ENCODE results near the gene SGMS1.

DNA sequence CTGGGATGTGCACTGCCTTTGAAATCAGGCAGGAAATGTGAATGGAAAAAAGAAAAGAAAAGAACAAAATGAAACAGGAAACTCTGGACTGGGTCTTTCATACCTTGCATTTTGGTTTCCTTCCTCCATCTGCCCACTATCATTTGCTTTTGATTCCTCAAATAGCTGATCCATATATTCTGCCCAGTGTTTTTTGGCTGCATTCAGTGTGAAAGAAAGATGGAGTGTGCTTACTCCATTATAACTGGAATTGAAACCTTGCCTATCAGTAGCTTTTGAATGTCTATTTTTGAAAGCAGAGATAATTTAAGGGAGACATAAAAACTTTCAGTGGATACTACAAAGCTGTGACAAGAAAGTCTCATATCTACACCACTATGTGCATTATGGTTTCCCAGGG lies 308.3 kb downstream of the SGMS1 start:
- TF ChIP-seq, protein P1, sequence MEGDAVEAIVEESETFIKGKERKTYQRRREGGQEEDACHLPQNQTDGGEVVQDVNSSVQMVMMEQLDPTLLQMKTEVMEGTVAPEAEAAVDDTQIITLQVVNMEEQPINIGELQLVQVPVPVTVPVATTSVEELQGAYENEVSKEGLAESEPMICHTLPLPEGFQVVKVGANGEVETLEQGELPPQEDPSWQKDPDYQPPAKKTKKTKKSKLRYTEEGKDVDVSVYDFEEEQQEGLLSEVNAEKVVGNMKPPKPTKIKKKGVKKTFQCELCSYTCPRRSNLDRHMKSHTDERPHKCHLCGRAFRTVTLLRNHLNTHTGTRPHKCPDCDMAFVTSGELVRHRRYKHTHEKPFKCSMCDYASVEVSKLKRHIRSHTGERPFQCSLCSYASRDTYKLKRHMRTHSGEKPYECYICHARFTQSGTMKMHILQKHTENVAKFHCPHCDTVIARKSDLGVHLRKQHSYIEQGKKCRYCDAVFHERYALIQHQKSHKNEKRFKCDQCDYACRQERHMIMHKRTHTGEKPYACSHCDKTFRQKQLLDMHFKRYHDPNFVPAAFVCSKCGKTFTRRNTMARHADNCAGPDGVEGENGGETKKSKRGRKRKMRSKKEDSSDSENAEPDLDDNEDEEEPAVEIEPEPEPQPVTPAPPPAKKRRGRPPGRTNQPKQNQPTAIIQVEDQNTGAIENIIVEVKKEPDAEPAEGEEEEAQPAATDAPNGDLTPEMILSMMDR (conservative IDR thresholded peaks at IDR 0.05 in 1 of 2, IDR thresholded peaks at IDR 0.05 in 1 of 2; ENCODE audit: extremely low read depth in 1 of 2, insufficient read depth in 1 of 2, low read depth in 1 of 2, low read length in 2 of 2) = no peak
- no peak for TF ChIP-seq EZH2 (IDR thresholded peaks at IDR 0.05; ENCODE audit: borderline replicate concordance, low read length)

Data from mammary epithelial cell (primary cell).